IPS-18a (cell line): ENCODE measurements around the gene LAMTOR1.
A peak's percentile ranks its signal among the peaks of the same experiment; 100 is the strongest.

ENCODE experiments used
- H3K27ac ChIP-seq: one replicate; pipeline ENCODE4 v1.5.1; 2013; ENCODE audit warnings: low read length
- H3K27me3 ChIP-seq: one replicate; pipeline ENCODE4 v1.6.1; 2013; ENCODE audit warnings: mild to moderate bottlenecking, low read length; ENCODE audit not compliant: control insufficient read depth, insufficient read depth
- H3K36me3 ChIP-seq: one replicate; pipeline ENCODE4 v1.6.1; 2013; ENCODE audit warnings: low read depth, low read length; ENCODE audit not compliant: control insufficient read depth
- H3K4me1 ChIP-seq: one replicate; pipeline ENCODE4 v1.6.1; 2013; ENCODE audit warnings: low read depth, low read length; ENCODE audit not compliant: control insufficient read depth
- H3K4me3 ChIP-seq: one replicate; pipeline ENCODE4 v1.5.1; 2013; ENCODE audit warnings: low read length
- H3K9ac ChIP-seq: one replicate; pipeline ENCODE4 v1.6.1; 2013; ENCODE audit warnings: mild to moderate bottlenecking, low read length, moderate library complexity
- H3K9me3 ChIP-seq: one replicate; pipeline ENCODE4 v1.6.1; 2013; ENCODE audit warnings: low read depth, low read length; ENCODE audit not compliant: control insufficient read depth

Gene LAMTOR1

GRCh38 chr11:72079819-72080325 lies 23.2 kb downstream of the LAMTOR1 start:
- H3K4me1 ChIP-seq: peaks cover 9% of the 10 kb centered on the region
- H3K9ac ChIP-seq: peak overlapping the region; percentile 77

GRCh38 chr11:72078477-72078876 lies 24.6 kb downstream of the LAMTOR1 start:
- Histone ChIP-seq H3K4me3 (no peak overlapping the region), H3K9ac (no peak overlapping the region), H3K27ac (no peak overlapping the region)

More at GRCh38 chr11:72079819-72080325, 23.2 kb downstream of the LAMTOR1 start:
- peak overlapping the region; percentile 52 for H3K27ac ChIP-seq
- peak overlapping the region; percentile 99 for H3K4me3 ChIP-seq
- H3K27me3 ChIP-seq: no peaks in the 10 kb centered on the region
- H3K36me3 ChIP-seq: no peaks in the 10 kb centered on the region
- H3K9me3 ChIP-seq: no peaks in the 10 kb centered on the region

GRCh38 chr11:72075756-72076155 lies 27.3 kb downstream of the LAMTOR1 start:
- Histone ChIP-seq H3K27ac (no peak overlapping the region), H3K36me3 (no peaks in the 10 kb centered on the region), H3K4me1 (peaks cover 13% of the 10 kb centered on the region), H3K9ac (no peak overlapping the region), H3K27me3 (no peaks in the 10 kb centered on the region), H3K9me3 (no peaks in the 10 kb centered on the region), H3K4me3 (no peak overlapping the region)

More at GRCh38 chr11:72078477-72078876, 24.6 kb downstream of the LAMTOR1 start:
- Histone ChIP-seq H3K9me3 (no peaks in the 10 kb centered on the region), H3K27me3 (no peaks in the 10 kb centered on the region), H3K4me1 (peaks cover 9% of the 10 kb centered on the region), H3K36me3 (no peaks in the 10 kb centered on the region)

- Histone ChIP-seq H3K4me1 (peaks cover 16% of the 10 kb centered on the region), H3K36me3 (no peaks in the 10 kb centered on the region), H3K27ac (peak overlapping the region; percentile 52), H3K9me3 (no peaks in the 10 kb centered on the region), H3K4me3 (no peak overlapping the region), H3K9ac (no peak overlapping the region), H3K27me3 (no peaks in the 10 kb centered on the region)
These were observed 28.0 kb downstream of the LAMTOR1 start for GRCh38 chr11:72075109-72075508.

- Histone ChIP-seq H3K36me3 (peaks cover 8% of the 10 kb centered on the region), H3K27ac (no peak overlapping the region), H3K9me3 (no peaks in the 10 kb centered on the region), H3K27me3 (no peaks in the 10 kb centered on the region), H3K4me3 (no peak overlapping the region), H3K9ac (no peak overlapping the region), H3K4me1 (peaks cover 17% of the 10 kb centered on the region)
These were observed 30.7 kb downstream of the LAMTOR1 start for GRCh38 chr11:72072348-72072747.

- Histone ChIP-seq H3K9me3 (no peaks in the 10 kb centered on the region), H3K4me1 (peaks cover 16% of the 10 kb centered on the region), H3K27me3 (no peaks in the 10 kb centered on the region), H3K9ac (no peak overlapping the region), H3K4me3 (no peak overlapping the region), H3K27ac (no peak overlapping the region), H3K36me3 (peaks cover 8% of the 10 kb centered on the region)
These were observed 32.6 kb downstream of the LAMTOR1 start for GRCh38 chr11:72070491-72070890.

GRCh38 chr11:72069787-72070251 lies 33.3 kb downstream of the LAMTOR1 start:
- Histone ChIP-seq H3K9me3 (no peaks in the 10 kb centered on the region), H3K9ac (no peak overlapping the region), H3K36me3 (peaks cover 8% of the 10 kb centered on the region), H3K27ac (no peak overlapping the region), H3K27me3 (no peaks in the 10 kb centered on the region), H3K4me1 (peaks cover 13% of the 10 kb centered on the region), H3K4me3 (no peak overlapping the region)

- H3K4me3 ChIP-seq: no peak overlapping the region
- H3K36me3 ChIP-seq: peaks cover 8% of the 10 kb centered on the region
- H3K9me3 ChIP-seq: no peaks in the 10 kb centered on the region
- H3K27me3 ChIP-seq: no peaks in the 10 kb centered on the region
- H3K27ac ChIP-seq: no peak overlapping the region
- no peak overlapping the region for H3K9ac ChIP-seq
- H3K4me1 ChIP-seq: peaks cover 13% of the 10 kb centered on the region
These were observed 33.9 kb downstream of the LAMTOR1 start for GRCh38 chr11:72069200-72069599.

- Histone ChIP-seq H3K9ac (no peak overlapping the region), H3K27ac (no peak overlapping the region), H3K36me3 (peaks cover 8% of the 10 kb centered on the region), H3K27me3 (no peaks in the 10 kb centered on the region), H3K4me1 (peaks cover 13% of the 10 kb centered on the region), H3K4me3 (no peak overlapping the region), H3K9me3 (no peaks in the 10 kb centered on the region)
These were observed 35.4 kb downstream of the LAMTOR1 start for GRCh38 chr11:72067676-72068075.

GRCh38 chr11:72067266-72067665 lies 35.8 kb downstream of the LAMTOR1 start:
- Histone ChIP-seq H3K27ac (no peak overlapping the region), H3K36me3 (peaks cover 8% of the 10 kb centered on the region), H3K4me3 (no peak overlapping the region), H3K9ac (no peak overlapping the region), H3K4me1 (peaks cover 12% of the 10 kb centered on the region), H3K27me3 (no peaks in the 10 kb centered on the region), H3K9me3 (no peaks in the 10 kb centered on the region)

GRCh38 chr11:72066855-72067254 lies 36.2 kb downstream of the LAMTOR1 start:
- peaks cover 8% of the 10 kb centered on the region for H3K4me1 ChIP-seq
- no peak overlapping the region for H3K9ac ChIP-seq
- H3K27me3 ChIP-seq: no peaks in the 10 kb centered on the region
- H3K4me3 ChIP-seq: no peak overlapping the region
- peaks cover 11% of the 10 kb centered on the region for H3K36me3 ChIP-seq
- H3K27ac ChIP-seq: no peak overlapping the region
- H3K9me3 ChIP-seq: no peaks in the 10 kb centered on the region

GRCh38 chr11:72061739-72062396 lies 41.2 kb downstream of the LAMTOR1 start:
- Histone ChIP-seq H3K4me3 (no peak overlapping the region), H3K4me1 (no peaks in the 10 kb centered on the region), H3K36me3 (peaks cover 13% of the 10 kb centered on the region), H3K9me3 (no peaks in the 10 kb centered on the region), H3K9ac (no peak overlapping the region), H3K27me3 (no peaks in the 10 kb centered on the region), H3K27ac (no peak overlapping the region)
